ENCODE data around the gene WBP2.
A peak's percentile ranks its signal among the peaks of the same experiment; 100 is the strongest.

Gene WBP2

GRCh38 chr17:75899767-75900468 is 44.8 kb upstream of the WBP2 start (continued):
- TF ChIP-seq, protein P1, sequence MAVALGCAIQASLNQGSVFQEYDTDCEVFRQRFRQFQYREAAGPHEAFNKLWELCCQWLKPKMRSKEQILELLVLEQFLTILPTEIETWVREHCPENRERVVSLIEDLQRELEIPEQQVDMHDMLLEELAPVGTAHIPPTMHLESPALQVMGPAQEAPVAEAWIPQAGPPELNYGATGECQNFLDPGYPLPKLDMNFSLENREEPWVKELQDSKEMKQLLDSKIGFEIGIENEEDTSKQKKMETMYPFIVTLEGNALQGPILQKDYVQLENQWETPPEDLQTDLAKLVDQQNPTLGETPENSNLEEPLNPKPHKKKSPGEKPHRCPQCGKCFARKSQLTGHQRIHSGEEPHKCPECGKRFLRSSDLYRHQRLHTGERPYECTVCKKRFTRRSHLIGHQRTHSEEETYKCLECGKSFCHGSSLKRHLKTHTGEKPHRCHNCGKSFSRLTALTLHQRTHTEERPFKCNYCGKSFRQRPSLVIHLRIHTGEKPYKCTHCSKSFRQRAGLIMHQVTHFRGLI (tag by site-specific recombination; IDR thresholded peaks at IDR 0.05) = no peak
- TF ChIP-seq ZSCAN30 (tag by site-specific recombination; IDR thresholded peaks at IDR 0.05) = no peak

DNA sequence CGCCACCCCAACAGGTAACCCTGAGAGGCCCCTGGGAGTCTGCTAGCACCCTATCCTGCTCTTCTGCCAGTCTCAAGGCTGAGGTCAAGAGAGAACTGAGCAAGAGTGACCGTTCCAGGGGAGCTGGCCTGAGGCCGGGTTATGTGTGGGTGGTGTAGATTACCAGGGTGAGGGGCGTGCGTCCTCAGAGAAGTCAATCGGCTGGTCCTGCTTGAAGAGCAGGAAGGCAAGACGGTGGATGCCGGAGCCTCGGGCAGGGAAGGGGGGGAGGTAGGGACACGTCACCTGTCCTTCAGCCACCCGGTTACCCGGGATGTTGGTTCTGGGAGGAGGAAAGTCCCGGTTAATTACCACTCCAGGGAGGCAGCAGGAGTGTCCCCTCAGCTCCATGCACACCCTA is 44.2 kb upstream of the WBP2 start:
- no peaks in the 10 kb centered on the region for H3K9me3 ChIP-seq (ENCODE audit: control insufficient read depth, insufficient read depth, low read depth, low read length)
- peak overlapping the region; percentile 16; the same call in 1 of the 2 replicates for H3K27ac ChIP-seq (ENCODE audit: extremely low read depth, low read depth, low read length)
- H3K4me1 ChIP-seq (ENCODE audit: control insufficient read depth, insufficient read depth, low read length) = peaks cover 17% of the 10 kb centered on the region
- ChIA-PET CTCF (interaction anchor here (0.6 to 4.0 kb wide), 4 partner anchors 38 to 106 kb away, joined by 3 to 18 read pairs (median 4); no protein-coding TSS in a partner anchor), POLR2A (interaction anchor here (2.0 kb wide), 1 partner anchor 119 kb away, joined by 10 read pairs; a partner anchor contains a TSS)
- TF ChIP-seq ZNF837 (tag by site-specific recombination; IDR thresholded peaks at IDR 0.05) = no peak
- TF ChIP-seq, protein P2, sequence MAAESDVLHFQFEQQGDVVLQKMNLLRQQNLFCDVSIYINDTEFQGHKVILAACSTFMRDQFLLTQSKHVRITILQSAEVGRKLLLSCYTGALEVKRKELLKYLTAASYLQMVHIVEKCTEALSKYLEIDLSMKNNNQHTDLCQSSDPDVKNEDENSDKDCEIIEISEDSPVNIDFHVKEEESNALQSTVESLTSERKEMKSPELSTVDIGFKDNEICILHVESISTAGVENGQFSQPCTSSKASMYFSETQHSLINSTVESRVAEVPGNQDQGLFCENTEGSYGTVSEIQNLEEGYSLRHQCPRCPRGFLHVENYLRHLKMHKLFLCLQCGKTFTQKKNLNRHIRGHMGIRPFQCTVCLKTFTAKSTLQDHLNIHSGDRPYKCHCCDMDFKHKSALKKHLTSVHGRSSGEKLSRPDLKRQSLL (tag by site-specific recombination; IDR thresholded peaks at IDR 0.05) = peak; percentile 53; the same call in 1 of the 2 replicates
- no peak overlapping the region for H3K4me3 ChIP-seq (ENCODE audit: low read depth, low read length)
- peaks cover 31 to 58% of the 10 kb centered on the region in 2 experiments for H3K36me3 ChIP-seq (ENCODE audit: control insufficient read depth in 2 of 2, insufficient read depth in 1 of 2, low read length in 2 of 2)

DNA sequence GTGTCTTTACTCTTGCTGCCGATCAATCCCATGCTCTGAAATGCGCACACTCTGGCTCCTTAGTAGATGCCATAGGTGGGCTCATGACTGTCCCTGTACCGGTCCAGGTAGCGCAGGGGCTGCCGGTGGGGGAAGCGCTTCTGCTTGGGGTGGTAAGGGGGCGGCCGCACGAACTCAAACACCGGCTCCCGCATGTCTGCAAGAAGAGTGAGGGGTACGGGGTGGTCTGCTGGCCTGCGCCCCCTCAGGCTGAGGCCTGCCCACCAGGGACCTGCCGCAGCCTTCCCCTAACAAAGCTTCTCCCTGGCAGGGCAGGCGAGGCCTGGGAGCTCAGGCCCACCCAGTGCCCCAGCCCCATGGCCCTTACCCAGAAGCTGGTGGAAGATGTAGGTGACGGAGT is 43.7 kb upstream of the WBP2 start:
- Histone ChIP-seq H3K9me3 (ENCODE audit: control insufficient read depth, insufficient read depth, low read depth, low read length) (no peaks in the 10 kb centered on the region), H3K27ac (ENCODE audit: extremely low read depth, low read depth, low read length) (no peak overlapping the region), H3K36me3 (ENCODE audit: control insufficient read depth in 2 of 2, insufficient read depth in 1 of 2, low read length in 2 of 2) (peaks cover 31 to 58% of the 10 kb centered on the region in 2 experiments), H3K4me1 (ENCODE audit: control insufficient read depth, insufficient read depth, low read length) (peaks cover 17% of the 10 kb centered on the region), H3K4me3 (ENCODE audit: low read depth, low read length) (no peak overlapping the region)
- CTCF ChIA-PET = interaction anchor here (0.6 to 4.0 kb wide), 5 partner anchors 37 to 106 kb away, joined by 3 to 18 read pairs (median 4); no protein-coding TSS in a partner anchor
- TF ChIP-seq ZNF610 (tag by site-specific recombination; IDR thresholded peaks at IDR 0.05; ENCODE audit: borderline replicate concordance) (no peak), ZNF510 (tag by site-specific recombination; IDR thresholded peaks at IDR 0.05; ENCODE audit: insufficient replicate concordance) (no peak), ZBTB21 (tag by site-specific recombination; IDR thresholded peaks at IDR 0.05) (no peak), ZNF132 (tag by site-specific recombination; IDR thresholded peaks at IDR 0.05; ENCODE audit: borderline replicate concordance) (no peak)
- POLR2A ChIA-PET = interaction anchor here (1.3 to 2.0 kb wide), 2 partner anchors 80 to 119 kb away, joined by 3 to 10 read pairs; partner anchors contain the start of genes ACOX1 and TEN1

DNA sequence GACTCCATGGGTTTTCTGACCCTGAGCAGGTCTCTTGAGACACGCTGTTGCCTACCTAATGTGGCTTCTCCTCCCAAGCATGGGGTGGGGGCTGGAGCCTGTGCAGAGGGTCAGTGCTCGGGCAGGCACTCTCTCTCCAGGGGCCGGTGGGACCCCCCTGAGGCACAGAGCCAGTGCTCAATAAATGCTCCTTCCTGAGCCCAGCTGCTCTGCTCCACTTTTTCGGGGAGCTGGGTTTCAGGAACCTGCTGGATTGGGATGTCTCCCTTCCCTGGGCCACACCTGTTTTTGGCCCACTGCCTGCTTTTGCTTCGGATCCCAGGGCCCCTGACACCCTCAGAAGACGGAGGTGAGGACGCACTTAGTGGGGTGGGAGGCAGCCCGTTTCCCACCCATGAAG is 42.9 kb upstream of the WBP2 start:
- H3K27ac ChIP-seq (ENCODE audit: extremely low read depth, low read depth, low read length) = peak overlapping the region; percentile 98
- CTCF ChIA-PET = interaction anchor here (0.9 to 4.3 kb wide), 5 partner anchors 20 to 107 kb away, joined by 3 to 28 read pairs (median 11); partner anchors contain the start of gene TRIM47

More for the DNA sequence above, 42.9 kb upstream of the WBP2 start:
- TF ChIP-seq, protein P3, sequence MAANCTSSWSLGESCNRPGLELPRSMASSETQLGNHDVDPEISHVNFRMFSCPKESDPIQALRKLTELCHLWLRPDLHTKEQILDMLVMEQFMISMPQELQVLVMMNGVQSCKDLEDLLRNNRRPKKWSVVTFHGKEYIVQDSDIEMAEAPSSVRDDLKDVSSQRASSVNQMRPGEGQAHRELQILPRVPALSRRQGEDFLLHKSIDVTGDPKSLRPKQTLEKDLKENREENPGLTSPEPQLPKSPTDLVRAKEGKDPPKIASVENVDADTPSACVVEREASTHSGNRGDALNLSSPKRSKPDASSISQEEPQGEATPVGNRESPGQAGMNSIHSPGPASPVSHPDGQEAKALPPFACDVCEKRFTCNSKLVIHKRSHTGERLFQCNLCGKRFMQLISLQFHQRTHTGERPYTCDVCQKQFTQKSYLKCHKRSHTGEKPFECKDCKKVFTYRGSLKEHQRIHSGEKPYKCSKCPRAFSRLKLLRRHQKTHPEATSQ (tag by site-specific recombination; IDR thresholded peaks at IDR 0.05) = no peak
- TF ChIP-seq ZNF704 (tag by site-specific recombination; IDR thresholded peaks at IDR 0.05) (no peak), IKZF3 (tag by site-specific recombination; IDR thresholded peaks at IDR 0.05) (0 out of 2 replicates have a peak, but pooled peaks have one; percentile 29)
- H3K4me3 ChIP-seq (ENCODE audit: low read depth, low read length) = no peak overlapping the region
- peaks cover 10% of the 10 kb centered on the region for H3K4me1 ChIP-seq (ENCODE audit: control insufficient read depth, insufficient read depth, low read length)
- POLR2A ChIA-PET = interaction anchor here (0.5 to 3.2 kb wide), 5 partner anchors 40 to 118 kb away, joined by 3 to 19 read pairs (median 4); partner anchors contain the start of genes ACOX1, TEN1 and WBP2
- H3K9me3 ChIP-seq (ENCODE audit: control insufficient read depth, insufficient read depth, low read depth, low read length) = no peaks in the 10 kb centered on the region
- H3K36me3 ChIP-seq (ENCODE audit: control insufficient read depth in 2 of 2, insufficient read depth in 1 of 2, low read length in 2 of 2) = peaks cover 25 to 55% of the 10 kb centered on the region in 2 experiments

All from HEK293 (cell line).